Measurements from ENCODE around the gene RNF151.
A peak's percentile ranks its signal among the peaks of the same experiment; 100 is the strongest.

Gene RNF151

GRCh38 chr16:2002406-2003230, 36.0 kb downstream of the RNF151 start:
- ATAC-seq, result no peak
- TF ChIP-seq ZNF565 (CRISPR knock-in tag; conservative IDR thresholded peaks at IDR 0.05; ENCODE audit: low read depth) (no peak), CREB5 (CRISPR knock-in tag; IDR thresholded peaks at IDR 0.05; ENCODE audit: low read depth) (no peak), ESRRG (CRISPR knock-in tag; IDR thresholded peaks at IDR 0.05) (no peak), POU6F1 (CRISPR knock-in tag; IDR thresholded peaks at IDR 0.05; ENCODE audit: borderline replicate concordance, low read depth) (no peak), ZC3H10 (CRISPR knock-in tag; IDR thresholded peaks at IDR 0.05) (no peak), TCF4 (CRISPR knock-in tag; IDR thresholded peaks at IDR 0.05; ENCODE audit: borderline replicate concordance) (no peak), CSDC2 (CRISPR knock-in tag; IDR thresholded peaks at IDR 0.05) (no peak), OSR1 (CRISPR knock-in tag; IDR thresholded peaks at IDR 0.05) (no peak)

- TF ChIP-seq ZFP30 (CRISPR knock-in tag; IDR thresholded peaks at IDR 0.05) (no peak), PATZ1 (CRISPR knock-in tag; IDR thresholded peaks at IDR 0.05; ENCODE audit: borderline replicate concordance) (no peak), ZNF565 (CRISPR knock-in tag; conservative IDR thresholded peaks at IDR 0.05; ENCODE audit: low read depth) (no peak)
- ATAC-seq, result no peak
These were observed 36.7 kb downstream of the RNF151 start for GRCh38 chr16:2003231-2003826.

GRCh38 chr16:2003827-2004641, 37.4 kb downstream of the RNF151 start:
- peak; percentile 91 for ATAC-seq
- TF ChIP-seq CSDC2 (CRISPR knock-in tag; IDR thresholded peaks at IDR 0.05) (no peak), POU6F1 (CRISPR knock-in tag; IDR thresholded peaks at IDR 0.05; ENCODE audit: borderline replicate concordance, low read depth) (no peak), GLIS3 (CRISPR knock-in tag; IDR thresholded peaks at IDR 0.05) (no peak)

- ATAC-seq, result no peak
- no peak for TF ChIP-seq GLIS3 (CRISPR knock-in tag; IDR thresholded peaks at IDR 0.05)
- TF ChIP-seq POU6F1 (CRISPR knock-in tag; IDR thresholded peaks at IDR 0.05; ENCODE audit: borderline replicate concordance, low read depth), result no peak
- TF ChIP-seq PATZ1 (CRISPR knock-in tag; IDR thresholded peaks at IDR 0.05; ENCODE audit: borderline replicate concordance), result no peak
- no peak for TF ChIP-seq ESRRG (CRISPR knock-in tag; IDR thresholded peaks at IDR 0.05)
- TF ChIP-seq ZNF8 (CRISPR knock-in tag; IDR thresholded peaks at IDR 0.05), result no peak
- TF ChIP-seq OSR1 (CRISPR knock-in tag; IDR thresholded peaks at IDR 0.05), result no peak
- TF ChIP-seq TCF4 (CRISPR knock-in tag; IDR thresholded peaks at IDR 0.05; ENCODE audit: borderline replicate concordance), result no peak
- TF ChIP-seq CSDC2 (CRISPR knock-in tag; IDR thresholded peaks at IDR 0.05), result no peak
- TF ChIP-seq CSRNP3 (CRISPR knock-in tag; IDR thresholded peaks at IDR 0.05), result no peak
- TF ChIP-seq TOX (CRISPR knock-in tag; IDR thresholded peaks at IDR 0.05; ENCODE audit: borderline replicate concordance), result no peak
- no peak for TF ChIP-seq ARNTL (CRISPR knock-in tag; IDR thresholded peaks at IDR 0.05; ENCODE audit: borderline replicate concordance, low read depth)
- TF ChIP-seq BACH2 (CRISPR knock-in tag; IDR thresholded peaks at IDR 0.05; ENCODE audit: borderline replicate concordance), result no peak
- TF ChIP-seq ZC3H10 (CRISPR knock-in tag; IDR thresholded peaks at IDR 0.05), result no peak
- TF ChIP-seq PPARA (CRISPR knock-in tag; IDR thresholded peaks at IDR 0.05; ENCODE audit: borderline replicate concordance), result no peak
These were observed 38.3 kb downstream of the RNF151 start for GRCh38 chr16:2004795-2005517.

All from SK-N-SH treated with all-trans-retinoic acid at 6 μM for 48 hours (cell line).